ENCODE results near the gene CORIN.

CORIN gene

GRCh38 chr4:47590325-47590724, 247.5 kb downstream of the CORIN start:
- DNase-seq (ENCODE audit: low read depth, low spot score): no peak
- in situ Hi-C loops (cut with HindIII; ENCODE audit: low sequenced_read_pairs): no loop called here
- H3K4me3 ChIP-seq (ENCODE audit: low read depth, low read length): no peak overlapping the region
- TF ChIP-seq CTCF (IDR thresholded peaks at IDR 0.05; ENCODE audit: low read depth, low read length): no peak

- DNase-seq (ENCODE audit: low read depth, low spot score): no peak
- no peak for TF ChIP-seq CTCF (IDR thresholded peaks at IDR 0.05; ENCODE audit: low read depth, low read length)
- no peak overlapping the region for H3K4me3 ChIP-seq (ENCODE audit: low read depth, low read length)
- in situ Hi-C loops (cut with HindIII; ENCODE audit: low sequenced_read_pairs): no loop called here
Measured at GRCh38 chr4:47579235-47579634, 258.6 kb downstream of the CORIN start.

GRCh38 chr4:47577779-47578553, 259.9 kb downstream of the CORIN start:
- DNase-seq (ENCODE audit: low read depth, low spot score): peak; percentile 88
- no peak overlapping the region for H3K4me3 ChIP-seq (ENCODE audit: low read depth, low read length)
- in situ Hi-C loops (cut with HindIII; ENCODE audit: low sequenced_read_pairs): no loop called here
- TF ChIP-seq CTCF (IDR thresholded peaks at IDR 0.05; ENCODE audit: low read depth, low read length): no peak

GRCh38 chr4:47572981-47573380, 264.9 kb downstream of the CORIN start:
- no peak overlapping the region for H3K4me3 ChIP-seq (ENCODE audit: low read depth, low read length)
- DNase-seq (ENCODE audit: low read depth, low spot score): no peak
- in situ Hi-C loops (cut with HindIII; ENCODE audit: low sequenced_read_pairs): no loop called here
- no peak for TF ChIP-seq CTCF (IDR thresholded peaks at IDR 0.05; ENCODE audit: low read depth, low read length)

- in situ Hi-C loops (cut with HindIII; ENCODE audit: low sequenced_read_pairs): no loop called here
- DNase-seq (ENCODE audit: low read depth, low spot score): no peak
- no peak overlapping the region for H3K4me3 ChIP-seq (ENCODE audit: low read depth, low read length)
- TF ChIP-seq CTCF (IDR thresholded peaks at IDR 0.05; ENCODE audit: low read depth, low read length): no peak
Measured at GRCh38 chr4:47570816-47571215, 267.1 kb downstream of the CORIN start.

- no peak overlapping the region for H3K4me3 ChIP-seq (ENCODE audit: low read depth, low read length)
- no peak for TF ChIP-seq CTCF (IDR thresholded peaks at IDR 0.05; ENCODE audit: low read depth, low read length)
- in situ Hi-C loops (cut with HindIII; ENCODE audit: low sequenced_read_pairs): no loop called here
- no peak for DNase-seq (ENCODE audit: low read depth, low spot score)
Measured at GRCh38 chr4:47567511-47567910, 270.4 kb downstream of the CORIN start.
